NCI-H1105 (cell line): ENCODE results near the gene JAG2.

Experiments used
- DNase-seq: peaks from one replicate; lab custom pipeline; 2025; lab: John Stamatoyannopoulos, UW

The JAG2 gene

DNA sequence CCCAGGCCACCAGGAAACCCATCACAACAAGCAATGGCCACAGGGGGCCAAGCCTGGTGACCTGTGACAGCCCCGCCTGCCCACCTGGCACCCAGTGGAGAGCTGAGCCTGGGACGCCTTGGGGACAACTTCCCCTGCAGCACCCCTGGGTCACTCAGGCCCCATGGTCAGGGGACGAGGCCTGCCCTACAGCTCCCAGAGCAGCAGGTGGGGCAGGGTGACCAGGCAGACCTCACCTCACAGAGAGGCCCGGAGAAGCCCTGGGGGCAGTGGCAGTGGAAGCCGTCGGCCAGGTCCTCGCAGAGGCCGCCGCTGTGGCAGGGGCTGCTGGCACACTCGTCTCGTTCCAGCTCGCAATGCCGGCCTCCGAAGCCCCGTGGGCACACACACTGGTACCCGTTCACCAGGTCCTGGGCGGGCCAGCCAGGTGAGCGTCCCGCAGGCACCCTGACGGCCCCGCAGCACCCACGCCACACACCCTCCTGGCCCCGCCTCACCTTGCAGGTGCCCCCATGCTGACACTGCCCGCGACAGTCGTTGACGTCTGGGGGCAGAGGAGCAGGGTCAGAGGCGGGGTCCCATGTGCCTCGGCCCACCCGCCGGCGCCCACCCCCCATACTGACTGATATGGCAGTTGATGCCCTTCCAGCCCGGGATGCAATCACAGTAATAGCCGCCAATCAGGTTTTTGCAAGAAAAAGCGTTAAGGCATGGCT, 18.1 kb downstream of the JAG2 start:
- DNase-seq, result no peak

GRCh38 chr14:105150026-105150367, 18.6 kb downstream of the JAG2 start:
- no peak for DNase-seq

DNA sequence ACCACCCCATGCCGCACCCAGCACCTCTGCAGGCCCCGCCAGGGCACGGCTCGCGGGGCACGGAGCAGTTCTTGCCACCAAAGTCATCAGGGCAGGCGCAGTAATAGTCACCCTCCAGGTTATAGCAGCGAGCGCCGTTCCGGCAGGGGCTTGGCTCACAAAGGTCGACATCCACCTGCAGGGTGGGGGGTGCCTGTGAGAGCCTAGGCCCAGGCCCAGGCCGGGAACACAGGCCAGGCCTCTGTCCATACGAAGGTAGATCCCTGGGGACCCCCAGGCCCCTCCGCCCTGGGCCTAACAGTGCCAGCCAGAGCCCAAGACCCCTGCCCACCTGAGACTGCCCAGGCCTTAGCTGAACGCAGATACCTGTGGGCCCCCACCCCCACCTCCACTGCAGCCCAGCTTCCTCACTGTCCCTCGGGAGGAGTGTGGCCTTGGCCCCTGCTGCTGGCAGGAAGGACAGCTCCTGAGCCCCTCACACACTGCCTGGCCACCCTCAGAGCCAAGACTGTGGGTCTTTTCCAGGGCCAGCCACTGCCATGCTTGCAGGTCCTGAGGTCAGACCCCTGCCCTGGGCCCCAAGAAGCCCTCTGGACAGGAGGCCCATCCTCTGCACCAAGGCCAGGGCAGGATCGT, 19.3 kb downstream of the JAG2 start:
- no peak for DNase-seq

DNA sequence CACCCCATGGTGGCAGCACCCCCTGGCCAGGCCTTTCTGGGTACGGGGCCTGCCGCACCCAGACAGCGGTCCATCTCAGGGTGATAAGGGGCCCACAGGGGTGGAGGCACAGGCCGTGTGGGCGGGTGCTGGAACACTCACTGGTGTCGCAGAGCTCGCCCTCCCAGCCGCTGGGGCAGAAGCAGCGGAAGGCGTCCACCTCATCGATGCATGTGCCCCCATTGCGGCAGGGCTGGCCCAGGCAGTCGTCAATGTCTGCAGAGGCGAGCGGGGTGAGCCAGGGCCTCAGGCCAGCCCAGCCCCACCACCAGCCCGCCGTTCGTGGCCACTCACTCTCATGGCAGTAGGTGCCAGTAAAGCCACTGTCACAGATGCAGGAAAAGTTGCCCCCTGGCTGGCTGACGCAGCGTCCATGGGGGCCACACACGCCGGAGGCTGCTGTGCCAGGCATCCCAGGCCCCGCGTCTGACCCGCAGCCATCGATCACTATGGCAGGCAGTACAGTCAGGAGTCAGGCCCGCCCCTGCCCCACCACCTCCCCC, 19.9 kb downstream of the JAG2 start:
- DNase-seq, result no peak

GRCh38 chr14:105147671-105148603, 20.6 kb downstream of the JAG2 start:
- no peak for DNase-seq

- no peak for DNase-seq
Measured at GRCh38 chr14:105146976-105147635, 21.5 kb downstream of the JAG2 start.

DNA sequence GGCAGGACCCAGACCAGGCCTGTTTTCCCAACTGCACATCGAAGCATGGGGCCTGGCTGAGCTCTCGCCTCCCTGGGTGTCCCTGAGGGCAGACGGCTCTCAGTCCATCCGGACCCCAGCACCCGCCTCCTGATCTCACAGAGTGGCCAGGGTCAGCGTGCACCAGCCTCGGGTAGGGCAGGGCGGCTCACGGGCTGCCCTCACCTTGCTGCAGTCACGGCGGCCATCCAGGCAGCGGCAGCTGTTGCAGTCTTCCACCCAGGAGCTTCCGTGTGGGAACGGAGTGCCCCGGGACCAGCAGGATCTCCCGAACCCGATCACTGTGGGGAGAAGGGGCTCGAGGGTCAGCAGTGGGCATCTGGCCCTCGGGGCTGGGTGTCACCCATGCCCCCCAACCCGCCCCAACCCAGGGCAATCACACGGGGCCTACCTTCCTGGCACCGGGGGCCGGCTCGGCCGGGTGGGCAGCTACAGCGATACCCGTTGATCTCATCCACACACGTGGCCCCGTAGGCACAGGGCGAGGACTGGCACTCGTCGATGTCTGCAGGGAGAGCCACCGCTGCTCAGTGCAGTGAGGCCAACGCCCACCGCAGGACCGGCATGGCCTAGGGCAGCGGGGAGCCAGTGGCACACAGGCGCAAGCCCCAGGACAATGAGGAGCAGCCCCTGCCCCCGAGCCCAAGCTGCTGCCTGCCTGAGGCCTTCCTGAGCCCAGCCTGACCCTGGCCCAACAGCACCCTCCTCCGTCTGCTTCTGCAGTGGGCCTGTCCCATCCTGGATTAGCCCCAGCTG, 22.2 kb downstream of the JAG2 start:
- no peak for DNase-seq

DNA sequence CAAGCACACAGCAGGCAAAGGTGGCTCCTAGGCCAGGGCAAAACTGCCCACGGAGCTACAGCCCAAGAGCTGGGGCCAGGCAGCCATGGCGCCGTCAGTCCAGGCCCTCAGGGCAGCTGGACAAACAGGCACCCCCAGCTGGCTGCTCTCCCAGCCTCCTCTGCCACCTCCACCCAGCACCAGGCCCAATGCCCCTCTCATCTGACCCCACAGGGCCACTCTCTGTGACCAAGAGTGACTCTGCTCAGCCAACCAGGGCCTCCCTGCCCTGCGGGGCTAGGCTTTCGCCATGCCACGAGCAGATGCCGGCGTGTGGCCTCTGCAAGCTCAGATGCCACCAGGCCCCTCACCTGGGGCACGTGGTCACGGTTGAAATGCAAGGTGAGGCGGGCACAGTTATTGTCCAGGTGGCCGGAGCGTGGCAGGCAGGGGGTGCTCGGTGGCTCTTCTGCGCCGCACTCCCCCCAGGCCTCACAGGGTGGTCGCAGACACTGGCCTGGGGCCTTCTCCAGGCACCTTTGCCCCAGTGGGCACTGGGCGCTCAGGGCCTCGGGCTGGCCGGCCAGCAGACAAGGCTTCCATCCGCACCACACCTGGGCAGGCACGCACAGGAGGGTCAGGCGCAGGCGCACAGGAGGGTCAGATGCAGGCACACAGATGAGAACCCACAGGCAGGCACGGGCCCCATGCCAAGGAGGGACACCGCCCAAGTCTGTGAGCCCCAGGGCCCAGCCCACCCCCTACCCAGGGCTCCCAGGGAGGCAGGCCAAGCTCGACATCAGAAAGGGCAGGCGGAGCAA, 23.0 kb downstream of the JAG2 start:
- no peak for DNase-seq

GRCh38 chr14:105144666-105145380, 23.8 kb downstream of the JAG2 start:
- no peak for DNase-seq

GRCh38 chr14:105144026-105144665, 24.4 kb downstream of the JAG2 start:
- DNase-seq, result no peak

DNA sequence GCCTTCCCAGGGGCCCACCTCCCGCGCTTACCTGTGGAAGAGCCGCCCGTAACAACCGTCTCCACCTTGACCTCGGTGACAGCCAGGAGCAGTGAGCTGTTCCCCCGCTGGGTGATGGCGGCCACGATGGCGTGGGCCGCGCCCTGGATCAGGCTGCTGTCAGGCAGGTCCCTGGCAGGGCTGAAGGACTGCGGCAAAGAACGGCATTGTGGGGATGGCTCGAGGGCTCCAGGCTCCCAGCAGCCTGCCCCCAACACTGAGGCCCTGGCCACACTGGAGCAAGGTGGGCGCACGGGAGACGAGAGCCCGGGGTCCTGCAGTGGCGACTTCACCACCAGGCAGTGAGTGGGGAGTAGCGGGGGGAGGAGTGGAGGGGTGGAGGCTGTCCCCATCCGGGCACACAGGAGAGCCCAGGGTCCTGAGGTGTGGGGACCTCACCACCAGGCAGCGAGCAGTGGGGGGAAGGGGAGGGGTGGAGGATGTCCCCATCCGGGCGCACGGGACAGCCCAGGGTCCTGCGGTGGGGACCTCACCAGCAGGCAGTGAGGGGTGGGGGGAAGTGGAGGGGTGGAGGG, 25.0 kb downstream of the JAG2 start:
- DNase-seq, result no peak

- DNase-seq, result no peak
Measured at GRCh38 chr14:105142651-105143450, 25.7 kb downstream of the JAG2 start.

- no peak for DNase-seq
Measured at GRCh38 chr14:105141486-105142281, 26.9 kb downstream of the JAG2 start.

DNA sequence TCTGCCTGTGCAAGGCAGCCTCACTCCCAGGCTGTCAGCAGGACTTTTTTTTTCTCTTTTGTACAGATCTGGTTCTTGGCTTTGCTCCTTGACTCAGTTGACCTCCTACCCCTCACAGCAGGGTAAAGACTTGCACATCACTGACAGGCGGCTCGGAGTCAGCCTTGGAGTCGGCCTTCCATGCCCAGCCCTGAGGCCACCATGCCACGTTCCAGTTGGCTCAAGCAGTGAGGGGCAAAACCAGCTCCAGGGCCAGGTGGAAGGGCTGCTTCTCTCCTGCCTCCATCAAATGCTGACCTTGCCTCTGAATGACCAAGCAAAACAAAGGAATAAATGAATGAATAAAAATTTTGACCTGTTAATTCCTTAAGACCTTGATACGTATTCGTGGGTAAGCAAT, 27.6 kb downstream of the JAG2 start:
- DNase-seq, result no peak

GRCh38 chr14:105140581-105140980, 28.0 kb downstream of the JAG2 start:
- DNase-seq, result no peak

DNA sequence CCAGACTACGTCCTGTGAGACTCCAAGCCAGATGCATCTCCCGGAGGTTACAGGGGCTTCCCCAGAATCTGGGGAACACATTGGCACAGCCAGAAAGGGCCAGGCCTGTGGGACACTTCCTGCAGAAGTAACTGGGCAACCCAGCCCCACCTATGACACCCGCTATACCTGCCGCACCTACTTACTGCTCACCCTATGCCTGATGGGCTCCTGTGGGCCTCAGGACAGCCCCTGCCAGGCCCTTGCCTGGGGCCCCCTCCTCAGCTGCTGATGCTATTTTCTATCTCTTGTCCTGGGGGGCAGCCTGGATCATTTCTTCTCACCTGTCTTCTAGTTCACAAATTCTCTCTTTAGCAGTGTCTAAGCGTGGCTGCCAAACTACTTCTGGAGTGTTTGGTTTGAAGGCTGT, 28.7 kb downstream of the JAG2 start:
- DNase-seq, result no peak

DNA sequence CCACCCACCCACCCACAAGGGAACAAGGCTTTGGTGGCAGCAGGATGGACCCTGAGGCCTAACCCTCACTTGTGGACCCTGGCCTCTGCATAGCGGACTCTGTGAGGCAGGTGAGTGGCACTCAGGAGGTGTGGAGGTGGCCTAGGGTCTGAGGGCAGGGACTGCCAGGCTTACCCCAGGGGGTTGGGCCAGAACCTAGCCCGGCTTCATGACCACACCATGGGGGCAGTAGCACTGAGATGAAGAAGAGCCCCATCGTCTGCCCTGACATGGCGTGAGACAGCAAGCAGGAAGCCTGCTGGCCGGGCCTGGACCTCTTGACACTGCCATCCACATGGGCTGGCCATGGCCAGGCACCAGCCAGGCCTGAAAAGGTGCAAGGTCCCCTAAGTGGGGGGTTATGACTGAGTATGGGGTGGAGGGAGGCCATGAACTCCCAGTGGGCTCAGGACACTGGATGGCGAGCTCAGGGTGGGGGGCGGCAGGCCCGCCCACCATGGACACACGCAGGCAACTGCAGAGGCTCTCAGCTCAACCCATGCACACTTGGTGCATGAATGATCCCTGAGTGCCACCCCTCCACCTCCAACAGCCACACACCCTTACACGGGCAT, 29.3 kb downstream of the JAG2 start:
- DNase-seq, result no peak
